ENCODE measurements around the gene ZSCAN18. TPM values are rescaled to one million over a fixed set of nuclear protein-coding genes. Genes with fewer than 3 reads are reported as not detected.
A peak's percentile ranks its signal among the peaks of the same experiment; 100 is the strongest.

Gene ZSCAN18
- total and polyA plus RNA-seq, 3 donors from 2014 or later = 95.1 to 169 (median 150) TPM

DNA sequence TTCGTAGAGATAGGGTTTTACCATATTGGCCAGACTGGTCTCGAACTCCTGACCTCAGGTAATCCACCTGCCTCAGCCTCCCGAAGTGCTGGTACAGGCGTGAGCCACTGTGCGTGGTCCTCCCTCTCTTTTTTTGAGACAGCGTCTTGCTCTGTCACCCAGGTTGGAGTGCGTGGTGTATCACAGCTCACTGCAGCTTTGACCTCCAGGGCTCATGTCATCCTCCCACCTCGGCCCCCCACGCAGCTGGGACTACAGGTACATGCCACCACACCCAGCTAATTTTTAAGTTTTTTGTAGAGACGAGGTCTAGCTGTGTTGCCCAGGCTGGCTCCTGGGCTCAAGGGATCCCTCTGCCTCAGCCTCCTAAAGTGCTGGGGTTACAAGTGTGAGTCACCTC, 18.2 kb downstream of the ZSCAN18 start:
- Histone ChIP-seq H3K27me3 (no peaks in the 10 kb centered on the region), H3K36me3 (ENCODE audit: low read depth, missing control alignments) (no peaks in the 10 kb centered on the region), H3K4me1 (no peaks in the 10 kb centered on the region), H3K4me3 (no peak overlapping the region), H3K9me3 (no peaks in the 10 kb centered on the region), H3K27ac (no peak overlapping the region)
- TF ChIP-seq POLR2A (IDR thresholded peaks at IDR 0.05) = no peak
- TF ChIP-seq, protein P1, sequence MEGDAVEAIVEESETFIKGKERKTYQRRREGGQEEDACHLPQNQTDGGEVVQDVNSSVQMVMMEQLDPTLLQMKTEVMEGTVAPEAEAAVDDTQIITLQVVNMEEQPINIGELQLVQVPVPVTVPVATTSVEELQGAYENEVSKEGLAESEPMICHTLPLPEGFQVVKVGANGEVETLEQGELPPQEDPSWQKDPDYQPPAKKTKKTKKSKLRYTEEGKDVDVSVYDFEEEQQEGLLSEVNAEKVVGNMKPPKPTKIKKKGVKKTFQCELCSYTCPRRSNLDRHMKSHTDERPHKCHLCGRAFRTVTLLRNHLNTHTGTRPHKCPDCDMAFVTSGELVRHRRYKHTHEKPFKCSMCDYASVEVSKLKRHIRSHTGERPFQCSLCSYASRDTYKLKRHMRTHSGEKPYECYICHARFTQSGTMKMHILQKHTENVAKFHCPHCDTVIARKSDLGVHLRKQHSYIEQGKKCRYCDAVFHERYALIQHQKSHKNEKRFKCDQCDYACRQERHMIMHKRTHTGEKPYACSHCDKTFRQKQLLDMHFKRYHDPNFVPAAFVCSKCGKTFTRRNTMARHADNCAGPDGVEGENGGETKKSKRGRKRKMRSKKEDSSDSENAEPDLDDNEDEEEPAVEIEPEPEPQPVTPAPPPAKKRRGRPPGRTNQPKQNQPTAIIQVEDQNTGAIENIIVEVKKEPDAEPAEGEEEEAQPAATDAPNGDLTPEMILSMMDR (IDR thresholded peaks at IDR 0.05) = no peak
- DNase-seq = no peak
- intact Hi-C loops (cut with DNase I; ENCODE audit: low total_unique reads) = no loop called here
- 93 to 97% methylated on average over 10 of the region's 10 CpGs for WGBS, 2 donors

DNA sequence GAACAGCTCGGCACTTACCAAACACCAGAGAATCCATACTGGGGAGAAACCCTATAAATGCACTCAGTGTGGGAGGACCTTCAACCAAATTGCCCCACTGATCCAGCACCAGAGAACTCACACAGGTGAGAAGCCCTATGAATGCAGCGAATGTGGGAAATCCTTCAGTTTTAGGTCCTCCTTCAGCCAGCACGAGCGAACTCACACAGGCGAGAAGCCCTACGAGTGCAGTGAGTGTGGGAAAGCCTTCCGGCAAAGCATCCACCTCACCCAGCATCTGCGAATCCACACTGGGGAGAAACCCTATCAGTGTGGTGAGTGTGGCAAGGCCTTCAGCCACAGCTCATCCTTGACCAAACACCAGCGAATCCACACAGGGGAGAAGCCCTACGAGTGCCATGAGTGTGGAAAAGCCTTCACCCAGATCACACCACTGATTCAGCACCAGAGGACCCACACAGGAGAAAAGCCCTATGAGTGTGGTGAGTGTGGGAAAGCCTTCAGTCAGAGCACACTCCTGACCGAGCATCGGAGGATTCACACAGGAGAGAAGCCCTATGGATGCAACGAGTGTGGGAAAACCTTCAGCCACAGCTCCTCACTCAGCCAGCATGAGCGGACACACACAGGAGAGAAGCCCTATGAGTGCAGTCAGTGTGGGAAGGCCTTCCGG, 30.7 kb downstream of the ZSCAN18 start:
- no peaks in the 10 kb centered on the region for H3K9me3 ChIP-seq
- TF ChIP-seq POLR2A (IDR thresholded peaks at IDR 0.05) = no peak
- TF ChIP-seq, protein P1 (IDR thresholded peaks at IDR 0.05) = no peak

DNA sequence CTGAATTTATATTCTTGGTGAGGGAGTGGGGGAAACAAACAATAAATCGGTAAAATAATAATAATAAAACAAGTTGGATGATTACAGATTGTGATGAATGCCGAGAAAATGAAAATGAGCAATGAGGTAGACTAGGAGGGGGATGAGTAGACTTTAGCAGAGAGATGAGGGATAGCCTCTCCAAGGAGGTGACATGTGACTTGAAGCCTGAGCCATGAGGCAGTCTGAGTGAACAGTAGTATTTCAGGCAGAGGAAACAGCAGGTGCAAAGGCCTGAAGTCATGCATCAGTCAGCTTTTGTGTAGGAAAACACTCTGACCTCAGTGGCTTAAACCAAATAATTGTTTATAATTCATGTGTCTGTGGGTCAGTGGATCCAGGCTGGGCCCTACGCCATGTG, 34.3 kb downstream of the ZSCAN18 start:
- no peak overlapping the region for H3K4me3 ChIP-seq
- H3K27me3 ChIP-seq = no peaks in the 10 kb centered on the region
- no peaks in the 10 kb centered on the region for H3K9me3 ChIP-seq
- intact Hi-C loops (cut with DNase I; ENCODE audit: low total_unique reads) = no loop called here
- no peaks in the 10 kb centered on the region for H3K36me3 ChIP-seq (ENCODE audit: low read depth, missing control alignments)
- no peak overlapping the region for H3K27ac ChIP-seq
- DNase-seq = no peak
- WGBS, 2 donors = 87 to 95% methylated on average over 2 to 3 of the region's 3 CpGs
- TF ChIP-seq POLR2A (IDR thresholded peaks at IDR 0.05) = no peak
- TF ChIP-seq, protein P1 (IDR thresholded peaks at IDR 0.05) = no peak
- peaks cover 8% of the 10 kb centered on the region for H3K4me1 ChIP-seq

More for the DNA sequence above, 30.7 kb downstream of the ZSCAN18 start:
- WGBS, 2 donors = 93 to 98% methylated on average over 10 to 15 of the region's 15 CpGs
- intact Hi-C loops (cut with DNase I; ENCODE audit: low total_unique reads) = no loop called here
- no peak for DNase-seq
- Histone ChIP-seq H3K27me3 (no peaks in the 10 kb centered on the region), H3K4me1 (no peaks in the 10 kb centered on the region), H3K36me3 (ENCODE audit: low read depth, missing control alignments) (no peaks in the 10 kb centered on the region), H3K4me3 (no peak overlapping the region), H3K27ac (no peak overlapping the region)

DNA sequence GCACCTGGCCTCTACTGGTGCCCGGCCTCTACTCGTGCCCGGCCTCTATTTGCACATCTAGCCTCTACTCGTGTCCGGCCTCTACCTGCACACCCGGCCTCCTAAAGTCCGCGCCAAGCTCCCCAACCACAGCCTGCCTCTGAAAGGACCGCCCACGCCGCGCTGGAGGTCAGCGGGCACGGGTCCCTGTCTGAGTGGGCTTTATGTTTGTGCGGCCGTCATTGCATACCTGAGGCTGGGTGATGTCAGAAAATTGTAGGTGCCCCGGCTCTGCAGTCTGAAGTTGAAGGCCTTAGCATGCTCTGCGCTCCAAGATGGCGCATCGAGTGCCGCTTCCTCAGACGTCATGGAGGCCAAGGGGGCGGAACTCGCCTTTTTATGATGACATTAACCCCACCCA, 37.8 kb downstream of the ZSCAN18 start:
- H3K27ac ChIP-seq = peak overlapping the region in 1 of 2 donors; percentile 96
- H3K4me3 ChIP-seq = peak overlapping the region; percentile 74 to 76
- intact Hi-C loops (cut with DNase I; ENCODE audit: low total_unique reads) = no loop called here
- DNase-seq = peak; percentile 28
- no peaks in the 10 kb centered on the region for H3K27me3 ChIP-seq
- no peaks in the 10 kb centered on the region for H3K36me3 ChIP-seq (ENCODE audit: low read depth, missing control alignments)
- H3K4me1 ChIP-seq = peaks cover 8% of the 10 kb centered on the region
- WGBS, 2 donors = 53 to 74% methylated on average over 19 to 24 of the region's 24 CpGs
- TF ChIP-seq, protein P1 (IDR thresholded peaks at IDR 0.05) = no peak
- TF ChIP-seq POLR2A (IDR thresholded peaks at IDR 0.05) = no peak
- H3K9me3 ChIP-seq = no peaks in the 10 kb centered on the region

DNA sequence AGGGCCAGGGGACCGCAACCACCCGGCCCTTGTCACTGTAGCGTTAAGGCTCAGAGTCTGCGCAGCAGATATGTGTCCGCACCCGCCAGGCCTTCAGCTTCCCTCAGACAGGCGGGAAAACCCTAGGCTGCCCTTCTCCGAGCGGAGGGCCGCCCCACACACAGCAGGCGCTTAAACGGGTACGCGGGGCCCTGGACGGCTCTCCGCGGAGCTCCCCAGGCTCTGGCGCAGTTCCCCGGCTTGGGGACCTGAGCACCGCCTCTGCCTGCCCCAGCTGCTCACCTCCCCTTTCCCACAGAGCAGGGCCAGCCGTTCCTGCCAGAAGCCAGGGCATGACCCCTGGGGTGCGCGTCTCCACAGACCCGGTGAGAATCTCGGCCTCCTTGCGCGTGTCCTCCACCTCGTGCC, 38.4 kb downstream of the ZSCAN18 start:
- intact Hi-C loops (cut with DNase I; ENCODE audit: low total_unique reads) = no loop called here
- DNase-seq = peak; percentile 22

More for the DNA sequence above, 38.4 kb downstream of the ZSCAN18 start:
- 6 to 9% methylated on average over 19 to 23 of the region's 28 CpGs for WGBS, 2 donors
- H3K27me3 ChIP-seq = no peaks in the 10 kb centered on the region
- H3K36me3 ChIP-seq (ENCODE audit: low read depth, missing control alignments) = no peaks in the 10 kb centered on the region
- H3K9me3 ChIP-seq = no peaks in the 10 kb centered on the region
- peak overlapping the region; percentile 74 to 76 for H3K4me3 ChIP-seq
- H3K4me1 ChIP-seq = peaks cover 8% of the 10 kb centered on the region
- TF ChIP-seq POLR2A (IDR thresholded peaks at IDR 0.05) = no peak
- TF ChIP-seq, protein P1 (IDR thresholded peaks at IDR 0.05) = no peak
- H3K27ac ChIP-seq = peak overlapping the region; percentile 71 to 96
